Endothelial cell of umbilical vein (primary cell): Measurements from ENCODE around the gene IQCB1. TPM values are rescaled to one million over a fixed set of nuclear protein-coding genes. Genes with fewer than 3 reads are reported as not detected.

ENCODE experiments used
- BruUV-seq: library from RNA; stranded (reverse); fragments of 400-500 nt; replicated peaks from 2 replicates; lab custom pipeline; 2021; lab: Mats Ljungman, UMichigan
- CTCF ChIA-PET: fragments of 300-600, 350-600 bp; sonication (Branson Sonifier 250); formaldehyde crosslinking; loops from one replicate; lab custom pipeline; 2021; ENCODE audit warnings: antibody characterized with exemption, inconsistent platforms; lab: Charles Lee
- POLR2A ChIA-PET: fragments of 300-600, 350-600 bp; sonication (Branson Sonifier 250); formaldehyde crosslinking; loops from one replicate; lab custom pipeline; 2021; ENCODE audit warnings: antibody characterized with exemption, inconsistent platforms; lab: Charles Lee
- DNase-seq: peaks from one replicate; pipeline ENCODE4 v3.0.0-alpha.2; 2011; ENCODE audit warnings: low read depth, low spot score
- FAIRE-seq: peaks from 2 replicates; lab custom pipeline; 2011; peaks lifted over from hg19 to GRCh38; lab: Jason Lieb, UNC
- H2AFZ ChIP-seq: 2 replicates; pipeline ENCODE4 v1.6.0; 2012; ENCODE audit warnings: low read depth, low read length, control low read depth, inconsistent platforms
- H3K27ac ChIP-seq: 2 replicates; pipeline ENCODE4 v1.5.1; 2011; ENCODE audit warnings: low read depth, mild to moderate bottlenecking, control low read depth, low read length, moderate library complexity; ENCODE audit not compliant: insufficient read depth
- H3K27me3 ChIP-seq, 2 experiments: 2 replicates each; pipeline versions ENCODE4 v1.6.0 to v1.6.1; 2011; ENCODE audit warnings: low read length in 2 of 2, mixed read lengths in 1 of 2; ENCODE audit not compliant: control insufficient read depth in 2 of 2, insufficient read depth in 2 of 2
- H3K36me3 ChIP-seq, 2 experiments: 2 replicates in 1 of 2; 3 replicates in 1 of 2; pipeline ENCODE4 v1.5.1; 2011; ENCODE audit warnings: low read length in 2 of 2, mild to moderate bottlenecking in 1 of 2, moderate library complexity in 1 of 2; ENCODE audit not compliant: control insufficient read depth in 2 of 2, insufficient read depth in 2 of 2; ENCODE audit errors: extremely low read depth in 1 of 2
- H3K4me1 ChIP-seq: 3 replicates; pipeline ENCODE4 v1.5.1; 2011; ENCODE audit warnings: mild to moderate bottlenecking, low read length; ENCODE audit not compliant: control insufficient read depth, insufficient read depth; ENCODE audit errors: extremely low read depth
- H3K4me2 ChIP-seq: 2 replicates; pipeline ENCODE4 v1.6.1; 2011; ENCODE audit warnings: low read length, control low read depth, mixed read lengths; ENCODE audit not compliant: insufficient read depth
- H3K4me3 ChIP-seq, 3 experiments: fragments of 200-600 bp in 1 of 3; sonication (generic), shearing (Covaris generic) in 1 of 3; replicated peaks in 1 of 3; 2 replicates each; pipeline ENCODE4 v1.5.1; 2011 to 2016; ENCODE audit warnings: control low read depth in 3 of 3, low read length in 3 of 3, mild to moderate bottlenecking in 2 of 3, inconsistent platforms in 1 of 3, low read depth in 1 of 3, moderate library complexity in 1 of 3; ENCODE audit not compliant: insufficient read depth in 1 of 3
- H3K79me2 ChIP-seq: 2 replicates; pipeline ENCODE4 v1.6.0; 2012; ENCODE audit warnings: low read length, inconsistent platforms; ENCODE audit not compliant: control insufficient read depth, insufficient read depth
- H3K9ac ChIP-seq: replicated peaks from 2 replicates; pipeline ENCODE3; 2011; ENCODE audit warnings: low read length, control low read depth; ENCODE audit not compliant: insufficient read depth; ENCODE audit errors: extremely low read depth
- H3K9me1 ChIP-seq: replicated peaks from 3 replicates; pipeline ENCODE4 v1.6.0; 2011; ENCODE audit warnings: mild to moderate bottlenecking, low read length; ENCODE audit not compliant: control insufficient read depth, insufficient read depth; ENCODE audit errors: extremely low read depth
- H3K9me3 ChIP-seq: replicated peaks from 2 replicates; pipeline ENCODE4 v1.5.1; 2012; ENCODE audit warnings: low read length, inconsistent platforms; ENCODE audit not compliant: control insufficient read depth, insufficient read depth
- H4K20me1 ChIP-seq: replicated peaks from 2 replicates; pipeline ENCODE3; 2011; ENCODE audit warnings: mild to moderate bottlenecking, low read length; ENCODE audit not compliant: control insufficient read depth, insufficient read depth; ENCODE audit errors: extremely low read depth
- FOS ChIP-seq: IDR thresholded peaks from 2 replicates; pipeline ENCODE4 v1.6.1; 2011; ENCODE audit warnings: mild to moderate bottlenecking, low read length, moderate library complexity, borderline replicate concordance; ENCODE audit not compliant: insufficient read depth
- GATA2 ChIP-seq: IDR thresholded peaks from 2 replicates; pipeline ENCODE4 v1.7.0; 2011; ENCODE audit warnings: low read depth, mild to moderate bottlenecking, moderate library complexity, mixed read lengths, low read length; ENCODE audit not compliant: insufficient read length, insufficient read depth
- POLR2A ChIP-seq: IDR thresholded peaks from 2 replicates; pipeline ENCODE4 v1.6.1; 2012; ENCODE audit warnings: low read depth, mild to moderate bottlenecking, control low read depth, low read length
- dilution Hi-C: fragments of 300-500 bp; cut with MboI; formaldehyde crosslinking; loops from one replicate; pipeline ENCODE4 v1.15.0; 2019; ENCODE audit warnings: low sequenced_read_pairs; ENCODE audit not compliant: extremely low pct_ligation_motif_present
- intact Hi-C: fragments of 100-400 bp; cut with micrococcal nuclease; formaldehyde crosslinking; loops from one replicate; pipeline ENCODE4 v1.10.0; 2022
- polyA plus RNA-seq, 4 experiments: library from polyadenylated mRNA; depleted of rRNA in 3 of 4; stranded (reverse) in 3 of 4; unstranded in 1 of 4; fragments of >200 nt; gene quantifications; 2 replicates each; pipeline versions ENCODE4 v1.2.1 to v1.2.3, GENCODE V29; 2011 to 2012; ENCODE audit warnings: missing spikeins in 1 of 4
- total RNA-seq: library from RNA; stranded (reverse); gene quantifications from 2 replicates; pipeline ENCODE4 v1.2.3, GENCODE V29; 2021

Gene IQCB1
- total and polyA plus RNA-seq, 2 donors (not counting 3 experiments of a cell fraction or from before 2014, with no cell fraction given), result 9.9 to 22.0 TPM

GRCh38 chr3:121757812-121758545 is 76.9 kb downstream of the IQCB1 start:
- intact Hi-C loops (no loop called here), dilution Hi-C loops (no loop called here)
- no peaks in the 10 kb centered on the region for H3K9me1 ChIP-seq
- H2AFZ ChIP-seq, result no peak overlapping the region
- BruUV-seq, result no TSS peak
- no peaks in the 10 kb centered on the region for H3K9me3 ChIP-seq
- H3K36me3 ChIP-seq, result no peaks in the 10 kb centered on the region
- no peak for DNase-seq
- H4K20me1 ChIP-seq, result no peaks in the 10 kb centered on the region
- no peak for FAIRE-seq
- H3K4me2 ChIP-seq, result no peak overlapping the region
- no peak for TF ChIP-seq FOS
- no peak overlapping the region for H3K4me3 ChIP-seq
- H3K27me3 ChIP-seq, result peaks cover 7 to 14% of the 10 kb centered on the region in 2 experiments
- H3K79me2 ChIP-seq, result no peaks in the 10 kb centered on the region
- H3K9ac ChIP-seq, result no peak overlapping the region
- H3K27ac ChIP-seq, result no peak overlapping the region
- no peaks in the 10 kb centered on the region for H3K4me1 ChIP-seq
- ChIA-PET CTCF (no interaction called here), POLR2A (no interaction called here)

GRCh38 chr3:121757087-121757811 is 77.6 kb downstream of the IQCB1 start:
- no peak for FAIRE-seq
- no peaks in the 10 kb centered on the region for H4K20me1 ChIP-seq
- H3K79me2 ChIP-seq, result no peaks in the 10 kb centered on the region
- POLR2A ChIA-PET, result no interaction called here
- intact Hi-C loops, result no loop called here
- no peak overlapping the region for H3K4me2 ChIP-seq
- no peak for DNase-seq
- no peak overlapping the region for H3K4me3 ChIP-seq
- no peak for TF ChIP-seq GATA2
- no peak for TF ChIP-seq POLR2A
- CTCF ChIA-PET, result no interaction called here
- no peak overlapping the region for H2AFZ ChIP-seq
- dilution Hi-C loops, result no loop called here
- no peaks in the 10 kb centered on the region for H3K9me3 ChIP-seq
- no peak overlapping the region for H3K27ac ChIP-seq
- no TSS peak for BruUV-seq
- no peaks in the 10 kb centered on the region for H3K4me1 ChIP-seq
- H3K36me3 ChIP-seq, result no peaks in the 10 kb centered on the region
- peaks cover 10 to 14% of the 10 kb centered on the region in 2 experiments for H3K27me3 ChIP-seq
- no peak overlapping the region for H3K9ac ChIP-seq
- no peaks in the 10 kb centered on the region for H3K9me1 ChIP-seq
